HCT116 (cell line): Measurements from ENCODE around the gene CDC42EP4. TPM values are rescaled to one million over a fixed set of nuclear protein-coding genes. Genes with fewer than 3 reads are reported as not detected.

Experiments
- total RNA-seq: library from RNA; stranded (reverse); gene quantifications from one replicate; pipeline ENCODE4 v1.2.1, GENCODE V29; 2021; ENCODE audit not compliant: unreplicated experiment

Gene CDC42EP4
- total RNA-seq, 1 experiment from 2014 or later: 54.9 TPM

Other genes starting within 250 kb of the CDC42EP4 start
- 46.4 TPM for gene SLC39A11, start 219.3 kb downstream of the CDC42EP4 start, total RNA-seq
- gene SSTR2, start 147.0 kb downstream of the CDC42EP4 start, total RNA-seq: not detected
- gene COG1, start 118.9 kb downstream of the CDC42EP4 start, total RNA-seq: 44.6 TPM
- gene CPSF4L, start 50.1 kb downstream of the CDC42EP4 start, total RNA-seq: not detected